Measurements from ENCODE around the gene SNX25.

DNA sequence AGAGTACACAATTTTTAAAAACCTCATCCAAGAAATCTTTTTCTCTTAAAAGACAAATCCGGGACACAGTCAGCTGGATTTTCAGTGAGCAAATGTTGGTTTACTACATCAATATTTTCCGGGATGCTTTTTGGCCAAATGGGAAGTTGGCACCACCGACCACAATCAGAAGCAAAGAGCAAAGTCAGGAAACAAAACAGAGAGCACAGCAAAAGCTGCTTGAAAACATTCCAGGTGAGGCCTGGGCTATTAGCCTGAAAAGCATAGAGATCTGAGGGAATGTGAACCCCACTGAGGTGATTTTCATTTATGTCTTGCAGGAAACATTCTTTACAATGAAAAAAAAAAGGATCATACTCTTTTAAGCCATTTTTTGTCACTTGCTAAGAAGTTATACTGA lies 152.5 kb downstream of the SNX25 start:
- TF ChIP-seq, protein P1, sequence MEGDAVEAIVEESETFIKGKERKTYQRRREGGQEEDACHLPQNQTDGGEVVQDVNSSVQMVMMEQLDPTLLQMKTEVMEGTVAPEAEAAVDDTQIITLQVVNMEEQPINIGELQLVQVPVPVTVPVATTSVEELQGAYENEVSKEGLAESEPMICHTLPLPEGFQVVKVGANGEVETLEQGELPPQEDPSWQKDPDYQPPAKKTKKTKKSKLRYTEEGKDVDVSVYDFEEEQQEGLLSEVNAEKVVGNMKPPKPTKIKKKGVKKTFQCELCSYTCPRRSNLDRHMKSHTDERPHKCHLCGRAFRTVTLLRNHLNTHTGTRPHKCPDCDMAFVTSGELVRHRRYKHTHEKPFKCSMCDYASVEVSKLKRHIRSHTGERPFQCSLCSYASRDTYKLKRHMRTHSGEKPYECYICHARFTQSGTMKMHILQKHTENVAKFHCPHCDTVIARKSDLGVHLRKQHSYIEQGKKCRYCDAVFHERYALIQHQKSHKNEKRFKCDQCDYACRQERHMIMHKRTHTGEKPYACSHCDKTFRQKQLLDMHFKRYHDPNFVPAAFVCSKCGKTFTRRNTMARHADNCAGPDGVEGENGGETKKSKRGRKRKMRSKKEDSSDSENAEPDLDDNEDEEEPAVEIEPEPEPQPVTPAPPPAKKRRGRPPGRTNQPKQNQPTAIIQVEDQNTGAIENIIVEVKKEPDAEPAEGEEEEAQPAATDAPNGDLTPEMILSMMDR (IDR thresholded peaks at IDR 0.05), result no peak
- TF ChIP-seq EZH2 (IDR thresholded peaks at IDR 0.05; ENCODE audit: borderline replicate concordance, insufficient read depth, low read depth, low read length, poor library complexity, severe bottlenecking), result no peak

All from B cell (primary cell).